GM21717 (cell line): ENCODE data around the gene FRS2.
"Not testable (repeated sequence)": the region's sequence is repeated elsewhere in the genome, so short reads cannot be mapped to it uniquely, and the experiment has no call there.

Experiments
- ATAC-seq: cut with Tn5 transposase; IDR thresholded peaks from one replicate; pipeline ENCODE4 v1.9.1; 2021; ENCODE audit warnings: mild to moderate bottlenecking, moderate library complexity; ENCODE audit not compliant: unreplicated experiment

FRS2 gene

DNA sequence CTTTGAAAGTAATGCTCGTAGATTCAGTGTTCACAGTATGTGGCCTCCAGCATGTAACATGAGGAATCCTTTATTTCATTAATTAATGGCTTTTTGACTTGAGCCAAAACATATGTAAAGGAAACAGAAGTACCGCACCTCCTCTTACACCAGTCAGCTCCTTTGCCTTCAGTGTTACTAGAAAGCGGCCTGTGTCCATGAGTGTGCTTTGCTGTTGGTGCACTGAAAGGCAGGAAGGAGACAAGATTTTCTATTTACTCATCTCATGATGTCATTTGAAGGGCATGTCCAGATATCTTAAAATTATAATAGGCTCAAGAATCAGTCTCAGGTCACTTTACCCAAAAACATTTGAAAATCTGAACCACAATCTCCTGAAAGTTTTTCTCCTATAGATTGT lies 105.2 kb downstream of the FRS2 start:
- no peak for ATAC-seq

DNA sequence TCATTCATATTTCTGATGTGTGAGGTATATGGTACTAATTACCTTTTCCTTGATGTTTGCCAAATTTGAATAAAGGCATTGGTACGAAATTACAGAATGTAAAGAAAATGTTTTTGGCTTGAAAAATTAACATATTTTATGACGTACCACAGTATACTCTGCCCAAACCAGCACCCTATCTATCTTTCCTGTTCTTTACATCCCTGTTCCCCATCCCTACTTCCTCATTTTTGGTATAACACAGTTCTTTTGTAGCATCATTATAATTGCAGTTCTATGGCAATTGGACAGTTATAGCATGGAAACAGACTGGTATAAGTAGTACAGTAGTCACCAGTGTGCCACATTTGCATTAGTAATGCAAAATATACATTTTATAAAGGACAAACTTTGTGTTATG lies 108.1 kb downstream of the FRS2 start:
- no peak for ATAC-seq

DNA sequence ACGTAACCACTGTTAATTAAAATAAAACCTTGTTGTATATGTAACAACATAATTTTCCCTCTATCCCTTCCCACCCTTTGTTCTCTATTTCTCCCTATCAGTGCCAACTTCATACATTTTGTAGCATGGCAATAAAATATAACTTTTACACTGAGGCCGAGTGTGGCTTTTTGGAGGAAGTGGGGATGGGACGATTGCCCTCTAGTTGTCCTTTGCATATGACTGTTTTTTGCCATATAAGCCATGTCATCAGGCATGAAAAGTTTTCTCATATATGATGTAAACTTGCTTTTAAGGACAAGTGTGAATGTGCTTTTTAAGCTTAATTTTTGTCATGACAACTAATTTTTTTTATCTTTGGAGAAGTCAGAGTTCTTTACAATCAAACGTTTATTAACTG lies 108.8 kb downstream of the FRS2 start:
- ATAC-seq = no peak

DNA sequence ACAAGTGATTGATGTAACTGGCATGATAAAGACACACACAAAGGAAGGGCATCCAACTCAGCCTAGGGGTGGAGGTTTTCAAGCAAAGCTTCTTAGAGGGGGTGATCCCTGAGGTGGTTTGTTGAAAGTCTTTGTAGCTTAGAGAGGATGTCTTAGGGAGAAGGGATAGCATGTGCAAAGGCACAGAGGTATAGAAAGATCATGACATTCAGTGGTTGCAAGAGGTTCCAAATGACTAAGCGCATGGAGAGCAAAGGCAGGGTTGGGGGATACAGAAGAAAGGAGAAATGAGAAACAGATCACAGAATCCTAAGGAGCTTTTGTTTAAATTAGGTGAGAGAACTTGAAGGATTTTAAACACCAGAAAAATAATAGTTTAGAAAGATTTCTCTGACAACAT lies 109.9 kb downstream of the FRS2 start:
- no peak for ATAC-seq

DNA sequence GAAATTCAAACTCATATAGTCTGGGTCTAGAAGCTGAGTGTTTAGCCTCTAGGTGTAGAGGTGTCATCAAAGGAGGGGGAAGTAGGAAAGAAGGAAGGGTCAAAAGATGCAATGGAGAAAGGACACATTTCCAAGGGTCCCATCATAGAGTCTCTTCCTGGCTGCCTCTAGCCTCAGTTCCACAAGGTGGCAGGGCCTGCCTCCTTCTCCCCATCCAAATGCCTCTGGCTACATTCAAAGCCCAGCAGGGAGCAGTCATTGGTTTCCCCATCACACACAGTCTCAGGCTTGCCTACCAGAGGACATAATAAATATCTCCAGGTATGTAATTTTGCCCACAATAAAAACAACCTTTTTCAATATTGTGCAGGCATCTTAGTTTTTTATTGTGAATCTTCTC lies 113.0 kb downstream of the FRS2 start:
- ATAC-seq = no peak

DNA sequence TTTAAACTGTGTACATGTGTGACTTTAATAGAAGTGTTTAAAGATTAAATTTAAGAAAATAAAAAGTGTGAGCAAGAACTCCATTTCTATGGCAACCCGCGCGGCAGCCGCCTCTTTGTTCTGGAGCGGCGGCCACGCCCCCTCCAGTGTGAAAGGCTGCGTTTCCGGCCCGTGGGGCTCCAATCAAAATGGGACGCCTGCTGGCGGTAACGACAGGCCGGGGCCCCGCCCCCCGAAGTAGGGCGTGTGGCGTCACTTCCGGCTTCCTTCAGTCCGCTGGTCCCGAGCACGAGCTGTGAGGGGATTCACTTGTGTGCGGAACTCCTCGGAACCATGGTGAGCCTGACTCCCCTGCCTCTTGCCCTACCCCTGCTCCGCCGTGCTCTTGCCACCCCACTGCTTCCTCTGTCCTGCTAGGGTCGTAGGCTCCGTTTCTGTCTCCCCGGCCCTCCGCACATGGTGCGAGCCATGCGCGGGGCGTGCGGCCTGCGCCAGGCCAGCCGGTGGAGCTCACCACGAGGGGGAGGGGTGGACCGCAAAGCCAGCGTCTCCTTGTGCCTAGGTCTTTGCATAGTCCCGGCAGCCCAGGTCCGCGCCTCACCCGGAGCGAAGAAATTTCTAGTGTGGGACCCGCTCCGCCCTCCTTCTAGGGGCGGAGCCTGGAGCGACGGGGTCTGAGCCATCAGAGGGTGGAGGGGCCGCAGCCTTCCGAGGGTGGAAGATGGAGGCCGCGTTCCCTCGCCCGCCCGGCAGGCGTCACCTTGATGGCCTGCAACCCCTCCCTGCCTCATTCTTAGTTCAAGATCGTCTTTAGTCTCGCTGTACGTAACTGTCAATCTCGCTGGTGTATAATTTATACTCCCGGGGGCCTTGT lies 115.2 kb downstream of the FRS2 start, which contains the start of gene CCT2:
Gene CCT2 (plus strand): TSS at position 271 of the 874 bp plus-strand sequence. CDS start 63 bp downstream, at position 334.
- peak; percentile 97 for ATAC-seq

DNA sequence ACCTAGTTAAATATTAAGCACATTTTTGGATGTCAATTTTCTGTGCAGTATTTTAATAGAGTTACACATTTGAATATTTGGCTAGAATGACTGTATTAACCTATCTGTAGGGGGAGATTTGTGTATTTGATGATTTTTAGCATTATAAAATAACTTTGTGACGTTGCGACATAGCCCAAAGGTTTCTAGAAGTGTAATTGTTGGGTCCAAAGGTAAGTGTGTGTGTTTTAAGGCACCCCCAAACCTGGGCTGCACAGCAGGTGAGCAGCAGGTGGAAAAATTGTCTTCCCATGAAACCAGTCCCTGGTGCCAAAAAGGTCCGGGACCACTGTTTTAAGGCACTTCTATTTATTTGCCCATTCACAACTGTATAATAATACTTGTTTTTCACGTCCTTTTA lies 118.3 kb downstream of the FRS2 start:
- no peak for ATAC-seq

DNA sequence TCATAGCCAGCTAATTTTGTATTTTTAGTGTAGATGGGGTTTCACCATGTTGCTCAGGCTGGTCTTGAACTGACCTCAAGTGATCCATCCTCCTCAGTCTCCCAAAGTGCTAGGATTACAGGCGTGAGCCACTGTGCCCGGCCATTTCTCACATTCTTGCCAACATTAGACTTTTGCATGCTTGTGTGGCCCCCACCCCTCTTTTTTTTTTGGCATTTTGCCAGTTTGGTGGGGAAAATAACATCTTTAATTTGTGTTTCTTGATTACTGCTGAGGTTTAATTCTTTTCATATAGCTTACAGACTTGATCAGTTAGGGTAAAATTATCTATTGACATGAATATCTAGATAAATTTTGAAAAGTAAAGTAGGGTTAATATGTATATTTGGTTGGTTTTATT lies 118.9 kb downstream of the FRS2 start:
- ATAC-seq = no peak

DNA sequence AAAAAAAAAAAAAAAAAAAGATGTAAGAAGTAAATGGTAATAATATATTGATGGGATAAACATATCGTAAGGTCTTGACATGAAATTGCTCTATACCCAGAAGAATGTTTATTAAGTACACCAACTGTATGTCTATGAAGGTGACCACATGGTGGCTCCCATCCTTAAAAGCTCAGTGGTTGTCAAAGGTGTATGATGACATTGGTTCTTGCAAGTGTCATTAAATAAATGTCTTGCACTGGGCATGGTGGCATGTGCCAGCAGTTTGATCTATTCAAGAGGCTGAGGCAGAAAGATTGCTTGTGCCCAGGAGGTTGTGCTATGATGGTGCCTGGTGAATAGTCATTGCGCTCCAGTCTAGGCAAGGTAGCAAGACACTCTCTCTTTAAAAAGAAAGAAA lies 125.5 kb downstream of the FRS2 start:
- no peak for ATAC-seq

DNA sequence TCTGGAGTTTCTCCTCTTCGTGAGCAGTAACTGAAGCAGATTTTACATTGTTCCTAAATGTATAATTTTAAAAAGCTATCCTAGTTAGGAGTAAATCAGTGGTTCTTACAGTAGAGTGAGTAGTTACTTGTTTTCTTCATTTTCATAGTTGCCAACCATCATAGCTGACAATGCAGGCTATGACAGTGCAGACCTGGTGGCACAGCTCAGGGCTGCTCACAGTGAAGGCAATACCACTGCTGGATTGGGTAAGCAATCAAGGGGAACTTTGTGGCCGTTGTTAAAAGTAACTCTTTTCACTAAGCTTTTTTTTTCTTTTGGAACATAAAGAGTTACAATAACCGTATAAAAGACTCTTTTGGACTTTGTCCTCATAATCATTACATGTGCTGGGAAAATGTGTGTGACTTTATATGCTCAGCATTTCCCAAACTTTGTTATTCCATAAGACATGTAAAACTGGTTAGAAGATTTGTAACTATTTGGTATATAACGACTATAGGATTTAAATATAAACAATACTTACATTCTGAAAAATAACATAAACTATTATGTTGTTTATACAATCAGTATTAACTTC lies 128.1 kb downstream of the FRS2 start:
- no peak for ATAC-seq

DNA sequence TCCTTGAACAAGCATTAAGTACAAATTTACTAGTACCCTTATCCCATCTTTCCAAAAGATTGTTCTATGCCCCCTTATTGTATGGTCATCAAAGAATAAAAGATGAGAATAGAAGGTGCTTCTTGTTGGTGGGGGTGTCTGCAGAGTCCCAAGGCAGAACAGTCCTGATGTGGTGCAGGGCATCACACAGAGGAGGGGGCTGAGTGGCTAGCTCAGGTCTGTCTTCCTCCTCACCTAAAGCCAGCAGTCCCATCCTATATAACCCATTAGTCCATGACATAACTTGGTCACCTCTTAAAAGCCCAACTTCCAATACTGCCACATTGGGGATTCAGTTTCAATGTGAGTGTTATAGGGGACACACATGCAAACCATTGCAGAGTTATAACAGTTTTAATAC lies 130.6 kb downstream of the FRS2 start:
- no peak for ATAC-seq

DNA sequence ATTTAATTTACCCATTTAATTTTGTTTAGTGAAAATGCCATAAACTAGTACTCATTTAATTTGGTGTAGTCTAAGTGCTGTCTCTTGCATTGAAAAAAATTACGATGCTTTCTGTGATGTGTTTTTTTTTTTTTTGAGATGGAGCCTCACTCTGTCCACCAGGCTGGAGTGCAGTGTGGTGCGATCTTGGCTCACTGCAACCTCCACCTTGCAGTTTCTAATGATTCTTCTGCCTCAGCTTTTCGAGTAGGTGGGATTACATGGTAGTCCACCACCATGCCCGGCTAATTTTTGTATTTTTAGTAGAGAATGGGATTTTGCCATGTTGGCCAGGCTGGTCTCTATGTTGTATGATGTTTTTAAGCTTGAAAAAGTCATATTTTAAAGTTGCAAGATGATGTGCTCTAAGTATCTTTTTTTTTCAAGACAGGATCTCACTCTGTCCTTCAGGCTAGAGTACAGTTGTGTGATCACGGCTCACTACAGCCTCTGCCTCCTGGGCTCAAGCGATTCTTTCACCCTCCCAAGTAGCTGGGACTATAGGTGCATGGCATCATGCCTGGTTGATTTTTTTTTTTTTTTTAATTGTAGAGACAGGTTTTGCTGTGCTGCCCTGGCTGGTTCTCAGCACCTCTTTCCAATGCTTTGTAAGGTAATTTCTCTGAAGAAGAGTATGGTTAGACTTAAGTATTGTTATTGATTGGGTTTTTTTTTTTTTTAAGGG lies 131.9 kb downstream of the FRS2 start:
- ATAC-seq = no peak

DNA sequence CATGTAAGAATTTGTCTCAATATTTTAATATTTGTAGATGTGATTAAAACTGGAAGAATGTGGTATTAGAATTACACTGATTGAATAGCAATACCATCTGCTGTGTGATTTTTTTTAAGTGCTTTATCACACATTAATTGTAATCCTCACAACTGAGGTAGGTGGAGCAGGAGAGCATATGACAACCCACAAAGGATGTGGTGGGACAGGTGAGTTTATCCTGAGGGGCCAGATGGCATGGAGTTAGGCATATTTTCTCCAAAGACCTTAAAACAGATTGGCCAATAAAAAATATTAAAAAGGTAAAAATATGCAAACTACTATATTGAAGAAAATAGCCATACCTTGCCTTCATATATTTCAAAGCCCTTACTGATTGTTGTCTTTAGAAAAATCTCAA lies 132.8 kb downstream of the FRS2 start:
- no peak for ATAC-seq

DNA sequence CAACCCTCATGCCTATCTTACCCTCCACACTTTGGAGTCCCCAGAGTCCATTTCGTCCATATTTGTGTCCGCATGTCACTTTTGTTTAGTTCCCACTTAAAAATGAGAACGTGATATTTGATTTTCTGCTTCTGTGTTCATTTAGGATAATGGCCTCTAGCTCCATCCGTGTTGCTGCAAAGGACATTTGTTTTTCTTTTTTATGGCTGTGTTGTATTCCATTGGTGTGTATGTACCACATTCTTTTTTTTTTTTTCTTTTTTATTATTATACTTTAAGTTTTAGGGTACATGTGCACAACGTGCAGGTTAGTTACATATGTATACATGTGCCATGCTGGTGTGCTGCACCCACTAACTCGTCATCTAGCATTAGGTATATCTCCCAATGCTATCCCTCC lies 133.4 kb downstream of the FRS2 start:
- not testable (repeated sequence) for ATAC-seq

DNA sequence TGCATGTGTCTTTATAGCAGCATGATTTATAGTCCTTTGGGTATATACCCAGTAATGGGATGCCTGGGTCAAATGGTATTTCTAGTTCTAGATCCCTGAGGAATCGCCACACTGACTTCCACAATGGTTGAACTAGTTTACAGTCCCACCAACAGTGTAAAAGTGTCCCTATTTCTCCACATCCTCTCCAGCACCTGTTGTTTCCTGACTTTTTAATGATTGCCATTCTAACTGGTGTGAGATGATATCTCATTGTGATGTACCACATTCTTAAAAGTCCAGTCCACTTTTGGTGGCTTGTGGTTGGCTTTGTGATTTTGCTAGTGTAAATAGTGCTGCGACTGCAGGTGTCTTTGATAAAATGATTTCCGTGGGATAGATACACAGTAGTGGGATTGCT lies 134.1 kb downstream of the FRS2 start:
- not testable (repeated sequence) for ATAC-seq

DNA sequence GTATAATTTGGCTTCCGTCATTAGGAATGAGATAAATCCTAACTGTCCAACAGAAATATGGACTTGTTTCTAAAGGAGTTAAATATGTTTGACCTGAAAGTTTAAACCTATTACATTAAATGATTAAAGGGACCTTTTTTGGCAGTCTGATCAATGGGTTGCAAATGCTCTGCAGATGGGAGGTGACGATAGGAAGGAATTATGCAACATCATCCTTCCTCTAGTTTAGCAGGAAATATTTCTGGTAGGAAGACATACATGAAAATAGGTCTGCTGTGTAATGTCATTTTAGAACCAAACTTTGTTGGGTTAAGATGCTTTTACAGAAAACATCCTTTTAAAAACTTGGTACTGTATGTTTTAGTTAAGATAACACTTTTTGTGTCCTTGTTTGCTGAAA lies 137.9 kb downstream of the FRS2 start:
- no peak for ATAC-seq

DNA sequence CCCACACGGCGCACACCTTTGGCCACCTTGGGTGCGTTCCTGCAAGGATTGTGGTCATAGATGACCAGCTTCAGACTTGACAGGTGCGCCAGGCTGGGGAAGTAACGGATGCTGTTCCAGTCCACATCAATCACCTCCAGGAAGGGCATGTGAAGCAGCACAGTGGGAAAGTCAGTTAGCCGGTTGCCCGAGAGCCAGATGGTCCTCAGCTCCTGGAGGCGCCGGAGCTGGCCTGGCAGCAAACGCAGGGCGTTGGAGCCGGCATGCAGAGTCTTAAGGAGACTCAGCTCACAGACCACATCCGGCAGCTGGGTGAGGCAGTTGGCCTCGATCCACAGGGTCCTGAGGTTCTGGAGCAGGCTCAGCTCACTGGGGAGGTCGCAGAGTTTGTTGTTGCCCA lies 139.9 kb downstream of the FRS2 start:
- ATAC-seq = no peak

DNA sequence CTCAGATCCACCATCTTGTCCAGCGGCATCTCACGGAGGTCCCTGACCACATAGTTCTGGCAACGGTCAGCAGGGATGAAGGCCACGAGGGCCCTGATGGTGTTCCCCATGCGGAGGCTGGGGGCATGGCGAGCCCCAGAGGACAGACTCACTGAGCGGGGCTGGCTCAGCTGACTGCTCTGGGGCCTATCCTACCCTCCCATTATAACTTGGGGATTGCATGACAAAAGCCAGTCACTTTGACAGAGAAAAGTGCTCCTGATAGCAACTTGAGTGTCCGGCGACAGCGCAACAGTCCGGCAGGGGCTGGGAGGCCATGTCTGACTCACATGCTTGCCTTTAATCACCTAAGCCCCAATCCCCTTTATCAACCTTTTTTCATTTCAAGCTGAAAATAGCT lies 140.5 kb downstream of the FRS2 start, which contains the start of gene LRRC10:
Gene LRRC10 (minus strand): TSS at position 179 of the 400 bp plus-strand sequence. CDS start 69 bp downstream, at position 110.
- no peak for ATAC-seq

DNA sequence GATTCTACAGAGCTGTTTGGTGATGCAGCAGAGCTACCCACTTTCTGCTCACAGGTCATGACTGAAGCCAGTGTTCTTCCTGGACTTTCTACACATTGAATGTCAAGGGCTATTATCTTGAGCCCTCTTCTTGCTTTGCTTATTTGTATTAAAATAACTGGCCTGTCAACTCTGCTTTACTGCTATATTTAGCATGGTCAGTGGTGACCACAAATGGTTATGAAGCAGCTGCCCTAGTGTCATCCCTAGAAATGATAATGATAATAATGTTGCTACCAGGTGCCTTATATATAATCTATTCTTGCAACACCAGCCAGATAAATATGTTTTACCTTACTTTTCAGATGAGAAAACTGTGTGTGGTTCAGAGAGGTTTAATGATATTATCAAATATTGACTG lies 143.2 kb downstream of the FRS2 start:
- ATAC-seq = no peak

DNA sequence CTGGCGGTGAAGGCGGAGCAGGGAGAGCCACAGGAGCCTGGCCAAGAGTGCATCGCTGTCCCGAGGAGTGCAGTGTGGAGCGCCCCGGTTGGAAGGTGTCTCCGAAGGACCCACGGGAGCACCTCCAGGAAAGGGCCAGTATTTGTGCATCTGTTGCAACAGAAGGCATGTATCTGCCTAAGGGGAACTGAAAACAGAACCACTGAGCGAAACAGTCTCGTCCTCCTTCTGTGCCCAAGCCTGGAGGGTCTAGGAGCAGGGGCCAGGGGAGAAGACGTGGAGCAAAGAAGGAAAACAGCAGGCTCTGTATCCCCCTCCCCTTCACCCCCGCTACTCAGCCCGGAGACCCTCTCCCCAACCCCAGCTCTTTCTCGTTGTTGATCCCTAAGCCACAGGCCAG lies 145.8 kb downstream of the FRS2 start:
- ATAC-seq = no peak

DNA sequence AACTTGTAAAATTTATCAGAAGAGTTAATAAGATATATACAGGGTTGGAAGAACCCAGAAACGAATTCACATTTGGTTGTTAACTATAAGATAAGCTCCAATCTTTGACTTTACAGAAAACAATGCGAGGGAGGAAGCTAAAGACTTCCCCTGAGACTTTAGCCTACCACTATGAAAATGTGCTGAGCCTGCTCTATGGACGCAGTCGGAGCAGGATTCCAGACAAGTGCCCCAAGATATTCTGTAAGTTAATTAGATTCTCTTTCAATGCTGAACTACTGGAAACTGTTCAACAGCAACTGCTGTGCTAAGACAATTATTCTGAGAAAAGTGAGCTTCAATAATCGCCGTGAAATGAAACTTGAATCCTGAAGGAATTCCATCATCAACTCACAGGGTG lies 148.9 kb downstream of the FRS2 start:
- ATAC-seq = no peak

DNA sequence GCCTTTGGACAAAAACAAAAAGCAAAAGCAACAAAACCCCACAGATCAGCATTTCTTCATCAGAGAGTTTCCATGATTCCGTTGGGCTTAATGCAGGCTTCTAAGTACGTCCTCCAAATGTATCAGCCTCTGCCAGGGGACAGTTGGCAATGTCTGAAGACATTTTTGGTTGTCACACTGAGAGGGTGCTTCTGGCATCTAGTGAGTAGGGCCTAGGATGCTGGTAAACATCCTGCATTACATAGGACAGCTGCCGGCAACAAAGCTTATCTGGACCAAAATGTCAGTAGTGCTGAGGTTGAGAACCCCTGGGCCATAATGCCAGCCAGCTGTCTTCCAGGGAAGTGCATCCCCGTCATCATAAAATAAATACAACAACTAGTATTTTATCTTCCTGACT lies 149.9 kb downstream of the FRS2 start:
- ATAC-seq = no peak
